GM12878 (cell line): Measurements from ENCODE around the gene YEATS4. TPM values are rescaled to one million over a fixed set of nuclear protein-coding genes. Genes with fewer than 3 reads are reported as not detected.

ENCODE experiments used
- BCL3 ChIP-seq: IDR thresholded peaks from 2 replicates; pipeline ENCODE4 v1.6.1; 2011; ENCODE audit warnings: borderline replicate concordance, low read depth, mild to moderate bottlenecking, moderate library complexity, low read length; ENCODE audit not compliant: insufficient read depth, poor library complexity, severe bottlenecking
- CEBPZ ChIP-seq: fragments of 150-350 bp; IDR thresholded peaks from 2 replicates; pipeline ENCODE4 v1.6.1; 2016; ENCODE audit warnings: low read depth, low read length
- ELK1 ChIP-seq: IDR thresholded peaks from 2 replicates; pipeline ENCODE4 v1.6.1; 2012; ENCODE audit warnings: low read depth, low read length, improper control_type of control experiment
- FOS ChIP-seq: IDR thresholded peaks from 3 replicates; pipeline ENCODE4 v1.6.1; 2011; ENCODE audit warnings: borderline replicate concordance; ENCODE audit not compliant: insufficient read length; ENCODE audit errors: extremely low read depth
- KLF5 ChIP-seq: fragments of 450-650 bp; IDR thresholded peaks from 2 replicates; pipeline ENCODE4 v1.6.1; 2014; ENCODE audit warnings: mild to moderate bottlenecking; ENCODE audit not compliant: partially characterized antibody
- MAX ChIP-seq: IDR thresholded peaks from 2 replicates; pipeline ENCODE4 v1.6.1; 2012; ENCODE audit warnings: low read depth, low read length, improper control_type of control experiment
- MLLT1 ChIP-seq: fragments of 450-650 bp; IDR thresholded peaks from 2 replicates; pipeline ENCODE4 v1.6.1; 2016; ENCODE audit warnings: mild to moderate bottlenecking
- RELA ChIP-seq: fragments of 450-650 bp; IDR thresholded peaks from 2 replicates; pipeline ENCODE4 v1.8.0; 2014; ENCODE audit warnings: borderline replicate concordance; ENCODE audit not compliant: partially characterized antibody
- REST ChIP-seq: IDR thresholded peaks from 2 replicates; pipeline ENCODE4 v1.6.1; 2012; ENCODE audit warnings: mild to moderate bottlenecking, low read depth, low read length
- SREBF1 ChIP-seq: IDR thresholded peaks from 2 replicates; pipeline ENCODE4 v1.6.1; 2012; ENCODE audit warnings: mild to moderate bottlenecking, low read length
- WRNIP1 ChIP-seq: IDR thresholded peaks from 2 replicates; pipeline ENCODE4 v1.6.1; 2011; ENCODE audit warnings: low read depth, low read length, improper control_type of control experiment, borderline replicate concordance
- YBX1 ChIP-seq: fragments of 450-650 bp; IDR thresholded peaks from 2 replicates; pipeline ENCODE4 v1.6.1; 2016; ENCODE audit warnings: antibody characterized with exemption
- ZNF622 ChIP-seq: fragments of 450-650 bp; IDR thresholded peaks from 2 replicates; pipeline ENCODE4 v1.6.1; 2017; ENCODE audit warnings: mild to moderate bottlenecking, inconsistent platforms
- polyA plus RNA-seq, 11 experiments: library from polyadenylated mRNA; depleted of rRNA in 4 of 11; unstranded in 6 of 11; stranded (reverse) in 5 of 11; fragments of >200 nt; fragmentation: Nextera tagmentation in 4 of 11; fragmentation: Illumina TruSeq in 1 of 11; extraction: Ambion mirVana in 4 of 11; extraction: Trizol in 1 of 11; gene quantifications; 1 replicate in 1 of 11; 2 replicates in 10 of 11; pipeline versions ENCODE4 v1.2.1 to v1.2.3, GENCODE V29; 2011 to 2016; ENCODE audit warnings: inconsistent platforms in 2 of 11, missing spikeins in 2 of 11, low read depth in 1 of 11
- total RNA-seq, 4 experiments: library from RNA; depleted of rRNA in 3 of 4; stranded (reverse); fragments of >200 nt in 3 of 4; fragmentation: Illumina TruSeq in 1 of 4; extraction: Trizol in 1 of 4; gene quantifications; 2 replicates each; pipeline versions ENCODE4 v1.2.1 to v1.2.3, GENCODE V29; 2013 to 2021

The YEATS4 gene
- total and polyA plus RNA-seq, 10 of the 15 experiments (the other 5 are each of a cell fraction or from before 2014, with no cell fraction given) = 23.8 to 45.4 (median 36.8) TPM

- TF ChIP-seq WRNIP1 (no peak), MAX (no peak), FOS (no peak), CEBPZ (no peak), SREBF1 (no peak), BCL3 (no peak), ZNF622 (no peak), MLLT1 (peak; percentile 98), ELK1 (no peak), KLF5 (no peak), REST (no peak), RELA (no peak), YBX1 (no peak)
Measured at GRCh38 chr12:69330475-69331473, 28.8 kb upstream of the YEATS4 start (continued).
